K562 (cell line): Measurements from ENCODE around the gene CFAP141. TPM values are rescaled to one million over a fixed set of nuclear protein-coding genes. Genes with fewer than 3 reads are reported as not detected.

Experiments used
- ATAC-seq: fragments of 200-7000 bp; cut with Tn5 transposase; 3 replicates; pipeline ENCODE4 v1.9.1; 2020; ENCODE audit warnings: moderate library complexity
- BruUV-seq: library from RNA; stranded (reverse); fragments of 400-500 nt; replicated peaks from 2 replicates; lab custom pipeline; 2021; lab: Mats Ljungman, UMichigan
- CTCF ChIA-PET: fragments of 300-600 bp; formaldehyde crosslinking; extraction: SDS; loops from one replicate; lab custom pipeline; 2021; ENCODE audit warnings: low intra/inter-chr PET ratio; lab: Yijun Ruan, JAX
- POLR2A ChIA-PET: fragments of 300-600, 350-650 bp; sonication (Branson Sonifier 250); formaldehyde crosslinking; extraction: SDS; loops from one replicate; lab custom pipeline; 2021; ENCODE audit warnings: antibody characterized with exemption, inconsistent platforms; lab: Yijun Ruan, JAX
- DNase-seq, 4 experiments: peaks; one replicate each; pipeline versions ENCODE4 v3.0.0 to v3.0.0-alpha.2; 2011 to 2018; ENCODE audit warnings: low spot score in 3 of 4, mixed read lengths in 3 of 4; ENCODE audit errors: extremely low read depth in 1 of 4
- FAIRE-seq: peaks from 2 replicates; lab custom pipeline; 2011; peaks lifted over from hg19 to GRCh38; lab: Jason Lieb, UNC
- H2AFZ ChIP-seq: 2 replicates; pipeline ENCODE4 v1.6.0; 2011; ENCODE audit warnings: low read depth, low read length, control low read depth, inconsistent platforms
- H3K27ac ChIP-seq: fragments of 200-600 bp; 3 replicates; pipeline ENCODE4 v1.8.0; 2011; ENCODE audit warnings: low read depth, mild to moderate bottlenecking, control low read depth, inconsistent platforms, low read length, moderate library complexity, mixed read lengths; ENCODE audit errors: extremely low read depth
- H3K27me3 ChIP-seq, 2 experiments: fragments of 300-600 bp in 1 of 2; 2 replicates in 1 of 2; 3 replicates in 1 of 2; pipeline versions ENCODE4 v1.6.0 to v1.8.0; 2011; ENCODE audit warnings: inconsistent platforms in 2 of 2, low read length in 2 of 2, mild to moderate bottlenecking in 1 of 2, mixed read lengths in 1 of 2, moderate library complexity in 1 of 2; ENCODE audit not compliant: control insufficient read depth in 2 of 2, insufficient read depth in 2 of 2
- H3K36me3 ChIP-seq: fragments of 300-600 bp; 3 replicates; pipeline ENCODE4 v1.8.0; 2011; ENCODE audit warnings: mild to moderate bottlenecking, low read length, inconsistent platforms; ENCODE audit not compliant: control insufficient read depth, insufficient read depth
- H3K4me1 ChIP-seq, 2 experiments: fragments of 200-600 bp in 1 of 2; replicated peaks in 1 of 2; 2 replicates in 1 of 2; 3 replicates in 1 of 2; pipeline versions ENCODE4 v1.5.1 to v1.8.0; 2011; ENCODE audit warnings: inconsistent platforms in 2 of 2, low read length in 2 of 2, mild to moderate bottlenecking in 1 of 2, mixed read lengths in 1 of 2, moderate library complexity in 1 of 2; ENCODE audit not compliant: control insufficient read depth in 2 of 2, insufficient read depth in 2 of 2
- H3K4me2 ChIP-seq: 2 replicates; pipeline ENCODE4 v1.6.1; 2011; ENCODE audit warnings: low read length, control low read depth, inconsistent platforms, mixed read lengths; ENCODE audit not compliant: insufficient read depth
- H3K4me3 ChIP-seq: fragments of 200-600 bp; sonication (generic), shearing (Covaris generic); 2 replicates; pipeline ENCODE4 v1.5.1; 2016; ENCODE audit warnings: control low read depth, inconsistent platforms
- H3K79me2 ChIP-seq: fragments of 200-600 bp; 3 replicates; pipeline ENCODE4 v1.8.0; 2011; ENCODE audit warnings: low read length, inconsistent platforms; ENCODE audit not compliant: control insufficient read depth, insufficient read depth
- H3K9ac ChIP-seq, 2 experiments: 2 replicates each; pipeline versions ENCODE4 v1.6.0 to v1.6.1; 2011; ENCODE audit warnings: low read depth in 2 of 2, low read length in 2 of 2, control low read depth in 1 of 2, inconsistent platforms in 1 of 2, mild to moderate bottlenecking in 1 of 2, mixed read lengths in 1 of 2; ENCODE audit not compliant: insufficient read depth in 1 of 2
- H3K9me1 ChIP-seq: one replicate; pipeline ENCODE4 v1.6.0; 2011; ENCODE audit warnings: inconsistent platforms, mild to moderate bottlenecking, low read length, moderate library complexity; ENCODE audit not compliant: control insufficient read depth, insufficient read depth
- H3K9me3 ChIP-seq: replicated peaks from 2 replicates; pipeline ENCODE4 v1.5.1; 2011; ENCODE audit warnings: low read depth, low read length, inconsistent platforms; ENCODE audit not compliant: control insufficient read depth, insufficient read depth
- H4K20me1 ChIP-seq: replicated peaks from 2 replicates; pipeline ENCODE4 v1.6.1; 2011; ENCODE audit warnings: low read length, inconsistent platforms, mixed read lengths; ENCODE audit not compliant: control insufficient read depth, insufficient read depth
- FOXJ3 ChIP-seq: sonication (generic); formaldehyde crosslinking; IDR thresholded peaks from 2 replicates; pipeline ENCODE4 v1.4.0; 2020; ENCODE audit warnings: mild to moderate bottlenecking, missing genetic modification reagents
- MTA1 ChIP-seq: fragments of 450-650 bp; IDR thresholded peaks from 2 replicates; pipeline ENCODE4 v1.6.1; 2017; ENCODE audit warnings: borderline replicate concordance
- POLR2B ChIP-seq: fragments of 450-650 bp; IDR thresholded peaks from 2 replicates; pipeline ENCODE4 v1.6.1; 2018; ENCODE audit warnings: low read depth; ENCODE audit not compliant: partially characterized antibody
- RFX5 ChIP-seq: IDR thresholded peaks from 2 replicates; pipeline ENCODE4 v1.6.1; 2011; ENCODE audit warnings: low read depth, mild to moderate bottlenecking, improper control_type of control experiment, low read length
- U2AF1 ChIP-seq: fragments of 200-400 bp; formaldehyde crosslinking; optimal IDR thresholded peaks from 2 replicates; pipeline ENCODE3; 2017; ENCODE audit warnings: mild to moderate bottlenecking, low read depth, low read length, moderate library complexity
- ZNF551 ChIP-seq: fragments of 250-450 bp; sonication (Bioruptor Pico); IDR thresholded peaks from 2 replicates; pipeline ENCODE4 v1.5.0; 2021; ENCODE audit warnings: mild to moderate bottlenecking, moderate library complexity
- ZNF609 ChIP-seq: sonication (generic); formaldehyde crosslinking; IDR thresholded peaks from 2 replicates; pipeline ENCODE4 v1.8.1; 2023; ENCODE audit warnings: missing genetic modification reagents, mild to moderate bottlenecking, borderline replicate concordance
- WGBS: fragments of 100-300 bp; shearing (Covaris generic); methylation state at CpG from one replicate; pipeline ENCODE4 v1.1.6; 2016; ENCODE audit warnings: low coverage, mixed read lengths; ENCODE audit not compliant: insufficient coverage; ENCODE audit errors: missing lambda C conversion rate; 5-methylcytosine and 5-hydroxymethylcytosine counted together
- in situ Hi-C: fragments of 300-500 bp; cut with MboI; formaldehyde crosslinking; loops from 4 replicates; pipeline ENCODE4 v1.15.0; 2018; ENCODE audit warnings: inconsistent platforms, mixed read lengths
- intact Hi-C: fragments of 100-400 bp; cut with micrococcal nuclease; formaldehyde crosslinking; loops from 2 replicates; pipeline ENCODE4 v1.14.2; 2022
- polyA plus RNA-seq, 8 experiments: library from polyadenylated mRNA; depleted of rRNA in 4 of 8; stranded (reverse) in 5 of 8; unstranded in 3 of 8; fragments of >200 nt; fragmentation: Nextera tagmentation in 2 of 8; fragmentation: Illumina TruSeq in 1 of 8; extraction: Ambion mirVana in 2 of 8; extraction: Trizol in 1 of 8; gene quantifications; 2 replicates each; pipeline versions ENCODE4 v1.2.1 to v1.2.3, GENCODE V29; 2011 to 2014; ENCODE audit warnings: inconsistent platforms in 1 of 8, missing spikeins in 1 of 8
- total RNA-seq, 7 experiments: library from RNA; depleted of rRNA in 6 of 7; stranded (reverse); fragments of >200 nt in 6 of 7; fragmentation: Illumina TruSeq in 2 of 7; extraction: Trizol in 2 of 7; gene quantifications; 2 replicates each; pipeline versions ENCODE4 v1.2.1 to v1.2.3, GENCODE V29; 2011 to 2021; ENCODE audit warnings: low replicate concordance in 1 of 7

Gene CFAP141
- total and polyA plus RNA-seq, 9 of the 15 experiments (the other 6 are each of a cell fraction or from before 2014, with no cell fraction given): not detected

GRCh38 chr1:154239491-154239890, 33.4 kb upstream of the CFAP141 start:
- intact Hi-C loops: no loop called here
- no peak for DNase-seq
- Histone ChIP-seq H3K36me3 (peaks cover 95% of the 10 kb centered on the region), H3K9me3 (no peaks in the 10 kb centered on the region), H2AFZ (no peak overlapping the region), H3K27me3 (no peaks in the 10 kb centered on the region), H3K9me1 (no peaks in the 10 kb centered on the region), H4K20me1 (peaks cover 6% of the 10 kb centered on the region; the same call in 1 of the 2 replicates), H3K27ac (no peak overlapping the region), H3K9ac (no peak overlapping the region), H3K4me1 (no peaks in the 10 kb centered on the region), H3K4me3 (no peak overlapping the region), H3K4me2 (no peak overlapping the region), H3K79me2 (peaks cover 53% of the 10 kb centered on the region)
- 97% methylated on average over 3 of the region's 3 CpGs for WGBS
- in situ Hi-C loops: no loop called here
- ATAC-seq: no peak
- CTCF ChIA-PET: no interaction called here
- FAIRE-seq: no peak
- TF ChIP-seq U2AF1: no peak
- POLR2A ChIA-PET: interaction anchor here (0.6 kb wide), 1 partner anchor 9 kb away, joined by 3 read pairs; no protein-coding TSS in a partner anchor
- BruUV-seq: no TSS peak

- FAIRE-seq (no peak), ATAC-seq (no peak), DNase-seq (no peak)
- H3K9me3 ChIP-seq: no peaks in the 10 kb centered on the region
- H3K9me1 ChIP-seq: no peaks in the 10 kb centered on the region
- ChIA-PET CTCF (interaction anchor here (0.6 kb wide), 1 partner anchor 35 kb away, joined by 4 read pairs; the partner anchor contains the start of gene HAX1), POLR2A (interaction anchor here (0.7 to 1.4 kb wide), 5 partner anchors 9 to 445 kb away, joined by 3 to 6 read pairs (median 3); partner anchors contain the start of gene UBAP2L)
- H4K20me1 ChIP-seq: peaks cover 6% of the 10 kb centered on the region; the same call in 1 of the 2 replicates
- no peaks in the 10 kb centered on the region for H3K4me1 ChIP-seq
- H3K27me3 ChIP-seq: no peaks in the 10 kb centered on the region
- intact Hi-C loops (no loop called here), in situ Hi-C loops (no loop called here)
- H3K27ac ChIP-seq: no peak overlapping the region
- H3K79me2 ChIP-seq: peaks cover 58% of the 10 kb centered on the region
- BruUV-seq: TSS peak; percentile 2
- peaks cover 94% of the 10 kb centered on the region for H3K36me3 ChIP-seq
- no peak overlapping the region for H3K4me2 ChIP-seq
- H3K4me3 ChIP-seq: no peak overlapping the region
- H3K9ac ChIP-seq: no peak overlapping the region
- H2AFZ ChIP-seq: no peak overlapping the region
- WGBS: 85% methylated on average over 6 of the region's 6 CpGs
- TF ChIP-seq ZNF609 (no peak), FOXJ3 (CRISPR knock-in tag) (no peak), POLR2B (no peak), ZNF551 (no peak), MTA1 (no peak), RFX5 (no peak)
Observed at GRCh38 chr1:154237880-154238506, 31.9 kb upstream of the CFAP141 start.
